ENCODE data around the gene CRYBG1. TPM values are rescaled to one million over a fixed set of nuclear protein-coding genes. Genes with fewer than 3 reads are reported as not detected.

Gene CRYBG1
- total and polyA plus RNA-seq, 2 donors (not counting 3 experiments of a cell fraction or from before 2014, with no cell fraction given) = 4.1 to 30.1 TPM

GRCh38 chr6:106540432-106540831, 179.9 kb downstream of the CRYBG1 start:
- ChIA-PET CTCF (interaction anchor here (1.0 to 1.4 kb wide), 3 partner anchors 10 to 68 kb away, joined by 3 to 5 read pairs (median 3); no protein-coding TSS in a partner anchor), POLR2A (no interaction called here)
- no peak overlapping the region for H3K4me2 ChIP-seq (ENCODE audit: insufficient read depth, low read length)
- H3K79me2 ChIP-seq (ENCODE audit: control insufficient read depth, insufficient read depth, low read length) = no peaks in the 10 kb centered on the region
- BruUV-seq (replicated peaks) = no TSS peak
- no peaks in the 10 kb centered on the region for H3K27me3 ChIP-seq (ENCODE audit: control insufficient read depth in 2 of 2, insufficient read depth in 2 of 2, low read length in 2 of 2)
- no peaks in the 10 kb centered on the region for H3K4me1 ChIP-seq (ENCODE audit: control insufficient read depth, extremely low read depth, insufficient read depth, low read length)
- H3K4me3 ChIP-seq (replicated peaks in 1 of 3; ENCODE audit: insufficient read depth in 1 of 3, low read depth in 1 of 3, low read length in 3 of 3) = no peak overlapping the region
- H4K20me1 ChIP-seq (replicated peaks; ENCODE audit: control insufficient read depth, extremely low read depth, insufficient read depth, low read length) = no peaks in the 10 kb centered on the region
- no peak overlapping the region for H3K27ac ChIP-seq (ENCODE audit: insufficient read depth, low read depth, low read length)
- dilution Hi-C loops (cut with MboI; ENCODE audit: extremely low pct_ligation_motif_present, low sequenced_read_pairs) (no loop called here), intact Hi-C loops (cut with micrococcal nuclease) (no loop called here)
- TF ChIP-seq POLR2A (IDR thresholded peaks at IDR 0.05; ENCODE audit: low read depth, low read length) = no peak
- TF ChIP-seq MYC (IDR thresholded peaks at IDR 0.05; ENCODE audit: low read depth, low read length) = no peak
- no peak for TF ChIP-seq POLR2AphosphoS5 (IDR thresholded peaks at IDR 0.05; ENCODE audit: insufficient read depth, low read depth, low read length)
- TF ChIP-seq, protein P1, sequence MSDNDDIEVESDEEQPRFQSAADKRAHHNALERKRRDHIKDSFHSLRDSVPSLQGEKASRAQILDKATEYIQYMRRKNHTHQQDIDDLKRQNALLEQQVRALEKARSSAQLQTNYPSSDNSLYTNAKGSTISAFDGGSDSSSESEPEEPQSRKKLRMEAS (IDR thresholded peaks at IDR 0.05; ENCODE audit: insufficient read depth, insufficient read length) = no peak
- no peak for TF ChIP-seq GATA2 (IDR thresholded peaks at IDR 0.05; ENCODE audit: insufficient read depth, insufficient read length, low read depth, low read length)
- no peak for TF ChIP-seq FOS (IDR thresholded peaks at IDR 0.05; ENCODE audit: borderline replicate concordance, insufficient read depth, low read length)
- TF ChIP-seq, protein P2, sequence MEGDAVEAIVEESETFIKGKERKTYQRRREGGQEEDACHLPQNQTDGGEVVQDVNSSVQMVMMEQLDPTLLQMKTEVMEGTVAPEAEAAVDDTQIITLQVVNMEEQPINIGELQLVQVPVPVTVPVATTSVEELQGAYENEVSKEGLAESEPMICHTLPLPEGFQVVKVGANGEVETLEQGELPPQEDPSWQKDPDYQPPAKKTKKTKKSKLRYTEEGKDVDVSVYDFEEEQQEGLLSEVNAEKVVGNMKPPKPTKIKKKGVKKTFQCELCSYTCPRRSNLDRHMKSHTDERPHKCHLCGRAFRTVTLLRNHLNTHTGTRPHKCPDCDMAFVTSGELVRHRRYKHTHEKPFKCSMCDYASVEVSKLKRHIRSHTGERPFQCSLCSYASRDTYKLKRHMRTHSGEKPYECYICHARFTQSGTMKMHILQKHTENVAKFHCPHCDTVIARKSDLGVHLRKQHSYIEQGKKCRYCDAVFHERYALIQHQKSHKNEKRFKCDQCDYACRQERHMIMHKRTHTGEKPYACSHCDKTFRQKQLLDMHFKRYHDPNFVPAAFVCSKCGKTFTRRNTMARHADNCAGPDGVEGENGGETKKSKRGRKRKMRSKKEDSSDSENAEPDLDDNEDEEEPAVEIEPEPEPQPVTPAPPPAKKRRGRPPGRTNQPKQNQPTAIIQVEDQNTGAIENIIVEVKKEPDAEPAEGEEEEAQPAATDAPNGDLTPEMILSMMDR (IDR thresholded peaks at IDR 0.05; ENCODE audit: extremely low read depth in 1 of 2, insufficient read depth in 1 of 2, low read depth in 1 of 2, low read length in 2 of 2) = no peak
- no peak for TF ChIP-seq EZH2 (IDR thresholded peaks at IDR 0.05; ENCODE audit: borderline replicate concordance, low read depth, low read length, severe bottlenecking)
- no peak for TF ChIP-seq JUN (IDR thresholded peaks at IDR 0.05; ENCODE audit: borderline replicate concordance, insufficient read depth, insufficient read length, low read depth)
- no peaks in the 10 kb centered on the region for H3K36me3 ChIP-seq (ENCODE audit: control insufficient read depth in 2 of 2, extremely low read depth in 1 of 2, insufficient read depth in 2 of 2, low read length in 2 of 2)
- no peak overlapping the region for H3K9ac ChIP-seq (replicated peaks; ENCODE audit: extremely low read depth, insufficient read depth, low read length)
- no peaks in the 10 kb centered on the region for H3K9me3 ChIP-seq (replicated peaks; ENCODE audit: control insufficient read depth, insufficient read depth, low read length)
- FAIRE-seq (no peak), DNase-seq (ENCODE audit: low read depth, low spot score) (no peak)
- no peaks in the 10 kb centered on the region for H3K9me1 ChIP-seq (replicated peaks; ENCODE audit: control insufficient read depth, extremely low read depth, insufficient read depth, low read length)
- H2AFZ ChIP-seq (ENCODE audit: low read depth, low read length) = no peak overlapping the region
